Hepatocyte (in vitro differentiated cells): ENCODE measurements around the gene PNPLA1.

Source experiments
- EZH2 ChIP-seq: fragments of 200-600 bp; sonication (generic); IDR thresholded peaks from 2 replicates; pipeline ENCODE4 v1.6.1; 2016; ENCODE audit warnings: antibody characterized with exemption, mild to moderate bottlenecking, borderline replicate concordance
- TF ChIP-seq, protein P1 (sequence below): fragments of 200-600 bp; sonication (generic); IDR thresholded peaks from 2 replicates; pipeline ENCODE4 v1.5.1; 2016; ENCODE audit warnings: antibody characterized with exemption, mild to moderate bottlenecking; ENCODE audit not compliant: poor library complexity

GRCh38 chr6:36350681-36351571 is 81.1 kb downstream of the PNPLA1 start:
- TF ChIP-seq, protein P1, sequence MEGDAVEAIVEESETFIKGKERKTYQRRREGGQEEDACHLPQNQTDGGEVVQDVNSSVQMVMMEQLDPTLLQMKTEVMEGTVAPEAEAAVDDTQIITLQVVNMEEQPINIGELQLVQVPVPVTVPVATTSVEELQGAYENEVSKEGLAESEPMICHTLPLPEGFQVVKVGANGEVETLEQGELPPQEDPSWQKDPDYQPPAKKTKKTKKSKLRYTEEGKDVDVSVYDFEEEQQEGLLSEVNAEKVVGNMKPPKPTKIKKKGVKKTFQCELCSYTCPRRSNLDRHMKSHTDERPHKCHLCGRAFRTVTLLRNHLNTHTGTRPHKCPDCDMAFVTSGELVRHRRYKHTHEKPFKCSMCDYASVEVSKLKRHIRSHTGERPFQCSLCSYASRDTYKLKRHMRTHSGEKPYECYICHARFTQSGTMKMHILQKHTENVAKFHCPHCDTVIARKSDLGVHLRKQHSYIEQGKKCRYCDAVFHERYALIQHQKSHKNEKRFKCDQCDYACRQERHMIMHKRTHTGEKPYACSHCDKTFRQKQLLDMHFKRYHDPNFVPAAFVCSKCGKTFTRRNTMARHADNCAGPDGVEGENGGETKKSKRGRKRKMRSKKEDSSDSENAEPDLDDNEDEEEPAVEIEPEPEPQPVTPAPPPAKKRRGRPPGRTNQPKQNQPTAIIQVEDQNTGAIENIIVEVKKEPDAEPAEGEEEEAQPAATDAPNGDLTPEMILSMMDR, result no peak
- TF ChIP-seq EZH2, result no peak
